HEK293 (cell line): ENCODE measurements around the gene INTS1.

ENCODE experiments used
- CTCF ChIA-PET: fragments of 350-600 bp; formaldehyde crosslinking; extraction: SDS; loops from one replicate; lab custom pipeline; 2021; ENCODE audit warnings: antibody characterized with exemption; lab: Yijun Ruan, JAX
- POLR2A ChIA-PET: fragments of 300-600 bp; formaldehyde crosslinking; extraction: SDS; loops from one replicate; lab custom pipeline; 2020; ENCODE audit warnings: antibody characterized with exemption, inconsistent platforms; lab: Yijun Ruan, JAX
- H3K27ac ChIP-seq: fragments of 200-500 bp; sonication (Bioruptor generic); 2 replicates; pipeline ENCODE4 v1.5.1; 2014; ENCODE audit warnings: low read depth, low read length, control low read depth, inconsistent platforms; ENCODE audit errors: extremely low read depth
- H3K36me3 ChIP-seq, 2 experiments: fragments of 200-500 bp in 1 of 2; sonication (Bioruptor generic) in 1 of 2; 1 replicate in 1 of 2; 2 replicates in 1 of 2; pipeline ENCODE4 v1.5.1; 2014 to 2017; ENCODE audit warnings: inconsistent platforms in 2 of 2, low read length in 2 of 2; ENCODE audit not compliant: control insufficient read depth in 2 of 2, insufficient read depth in 1 of 2
- H3K4me1 ChIP-seq: fragments of 200-500 bp; sonication (Bioruptor generic); 2 replicates; pipeline ENCODE4 v1.5.1; 2014; ENCODE audit warnings: mild to moderate bottlenecking, low read length, inconsistent platforms; ENCODE audit not compliant: control insufficient read depth, insufficient read depth
- H3K4me3 ChIP-seq: 2 replicates; pipeline ENCODE4 v1.5.1; 2011; ENCODE audit warnings: low read depth, mild to moderate bottlenecking, control low read depth, low read length, moderate library complexity
- H3K9me3 ChIP-seq: fragments of 200-500 bp; sonication (Bioruptor generic); 2 replicates; pipeline ENCODE4 v1.5.1; 2014; ENCODE audit warnings: low read depth, low read length, inconsistent platforms; ENCODE audit not compliant: control insufficient read depth, insufficient read depth
- EGR2 ChIP-seq: fragments of 450-650 bp; formaldehyde crosslinking; IDR thresholded peaks from 2 replicates; pipeline ENCODE4 v1.5.1; 2016; ENCODE audit warnings: low read depth, missing biosample characterization, missing genetic modification characterization
- ELK4 ChIP-seq: IDR thresholded peaks from 2 replicates; pipeline ENCODE4 v1.6.1; 2011; ENCODE audit warnings: mild to moderate bottlenecking, low read depth, low read length, borderline replicate concordance
- KLF10 ChIP-seq: fragments of 450-650 bp; IDR thresholded peaks from 2 replicates; pipeline ENCODE4 v1.5.1; 2018; ENCODE audit warnings: missing biosample characterization, mild to moderate bottlenecking, missing genetic modification characterization
- KLF16 ChIP-seq: fragments of 450-650 bp; formaldehyde crosslinking; IDR thresholded peaks from 2 replicates; pipeline ENCODE4 v1.5.1; 2017; ENCODE audit warnings: missing biosample characterization, missing genetic modification characterization
- MZF1 ChIP-seq: fragments of 450-650 bp; formaldehyde crosslinking; IDR thresholded peaks from 2 replicates; pipeline ENCODE4 v1.5.1; 2017; ENCODE audit warnings: missing biosample characterization, missing genetic modification characterization, borderline replicate concordance
- OVOL3 ChIP-seq: fragments of 450-650 bp; formaldehyde crosslinking; IDR thresholded peaks from 2 replicates; pipeline ENCODE4 v1.5.1; 2016; ENCODE audit warnings: missing biosample characterization, missing genetic modification characterization
- SP3 ChIP-seq: fragments of 450-650 bp; formaldehyde crosslinking; IDR thresholded peaks from 2 replicates; pipeline ENCODE4 v1.5.1; 2016; ENCODE audit warnings: missing biosample characterization, missing genetic modification characterization
- ZFHX2 ChIP-seq: fragments of 450-650 bp; formaldehyde crosslinking; conservative IDR thresholded peaks from 2 replicates; pipeline ENCODE4 v1.5.1; 2016; ENCODE audit warnings: missing biosample characterization, missing genetic modification characterization
- ZNF37A ChIP-seq: fragments of 450-650 bp; IDR thresholded peaks from 2 replicates; pipeline ENCODE4 v1.5.1; 2018; ENCODE audit warnings: missing biosample characterization, missing genetic modification characterization
- ZNF549 ChIP-seq: fragments of 450-650 bp; IDR thresholded peaks from 2 replicates; pipeline ENCODE4 v1.5.1; 2018; ENCODE audit warnings: missing biosample characterization, missing genetic modification characterization, mild to moderate bottlenecking, inconsistent platforms, moderate library complexity
- ZNF596 ChIP-seq: fragments of 450-650 bp; IDR thresholded peaks from 2 replicates; pipeline ENCODE4 v1.5.0; 2018; ENCODE audit warnings: missing biosample characterization, mild to moderate bottlenecking, missing genetic modification characterization, moderate library complexity
- ZNF629 ChIP-seq: fragments of 450-650 bp; formaldehyde crosslinking; IDR thresholded peaks from 2 replicates; pipeline ENCODE4 v1.5.1; 2017; ENCODE audit warnings: missing biosample characterization, missing genetic modification characterization
- ZNF768 ChIP-seq: fragments of 450-650 bp; formaldehyde crosslinking; IDR thresholded peaks from 2 replicates; pipeline ENCODE4 v1.5.1; 2018; ENCODE audit warnings: missing biosample characterization, mild to moderate bottlenecking, missing genetic modification characterization
- ZNF837 ChIP-seq: fragments of 450-650 bp; formaldehyde crosslinking; IDR thresholded peaks from 2 replicates; pipeline ENCODE4 v1.5.1; 2016; ENCODE audit warnings: missing biosample characterization, missing genetic modification characterization
- ZNF843 ChIP-seq: fragments of 450-650 bp; formaldehyde crosslinking; IDR thresholded peaks from 2 replicates; pipeline ENCODE4 v1.5.1; 2016; ENCODE audit warnings: missing biosample characterization, missing genetic modification characterization
- ZSCAN16 ChIP-seq: fragments of 450-650 bp; formaldehyde crosslinking; IDR thresholded peaks from 2 replicates; pipeline ENCODE4 v1.5.1; 2016; ENCODE audit warnings: missing biosample characterization, missing genetic modification characterization
- TF ChIP-seq, protein P1 (sequence below): fragments of 450-650 bp; formaldehyde crosslinking; IDR thresholded peaks from 2 replicates; pipeline ENCODE4 v1.5.1; 2016; ENCODE audit warnings: missing biosample characterization, missing genetic modification characterization
- TF ChIP-seq, protein P2 (sequence below): fragments of 450-650 bp; formaldehyde crosslinking; IDR thresholded peaks from 2 replicates; pipeline ENCODE4 v1.5.1; 2016; ENCODE audit warnings: missing biosample characterization, missing genetic modification characterization
- TF ChIP-seq, protein P3 (sequence below): fragments of 450-650 bp; formaldehyde crosslinking; IDR thresholded peaks from 2 replicates; pipeline ENCODE4 v1.5.1; 2016; ENCODE audit warnings: missing biosample characterization, missing genetic modification characterization
- TF ChIP-seq, protein P4 (sequence below): fragments of 450-650 bp; formaldehyde crosslinking; IDR thresholded peaks from 2 replicates; pipeline ENCODE4 v1.5.1; 2016; ENCODE audit warnings: missing biosample characterization, missing genetic modification characterization
- TF ChIP-seq, protein P5 (sequence below): fragments of 450-650 bp; formaldehyde crosslinking; IDR thresholded peaks from 2 replicates; pipeline ENCODE4 v1.5.1; 2016; ENCODE audit warnings: missing biosample characterization, missing genetic modification characterization

INTS1 gene

GRCh38 chr7:1532456-1533254 lies 28.5 kb upstream of the INTS1 start (continued):
- TF ChIP-seq, protein P1, sequence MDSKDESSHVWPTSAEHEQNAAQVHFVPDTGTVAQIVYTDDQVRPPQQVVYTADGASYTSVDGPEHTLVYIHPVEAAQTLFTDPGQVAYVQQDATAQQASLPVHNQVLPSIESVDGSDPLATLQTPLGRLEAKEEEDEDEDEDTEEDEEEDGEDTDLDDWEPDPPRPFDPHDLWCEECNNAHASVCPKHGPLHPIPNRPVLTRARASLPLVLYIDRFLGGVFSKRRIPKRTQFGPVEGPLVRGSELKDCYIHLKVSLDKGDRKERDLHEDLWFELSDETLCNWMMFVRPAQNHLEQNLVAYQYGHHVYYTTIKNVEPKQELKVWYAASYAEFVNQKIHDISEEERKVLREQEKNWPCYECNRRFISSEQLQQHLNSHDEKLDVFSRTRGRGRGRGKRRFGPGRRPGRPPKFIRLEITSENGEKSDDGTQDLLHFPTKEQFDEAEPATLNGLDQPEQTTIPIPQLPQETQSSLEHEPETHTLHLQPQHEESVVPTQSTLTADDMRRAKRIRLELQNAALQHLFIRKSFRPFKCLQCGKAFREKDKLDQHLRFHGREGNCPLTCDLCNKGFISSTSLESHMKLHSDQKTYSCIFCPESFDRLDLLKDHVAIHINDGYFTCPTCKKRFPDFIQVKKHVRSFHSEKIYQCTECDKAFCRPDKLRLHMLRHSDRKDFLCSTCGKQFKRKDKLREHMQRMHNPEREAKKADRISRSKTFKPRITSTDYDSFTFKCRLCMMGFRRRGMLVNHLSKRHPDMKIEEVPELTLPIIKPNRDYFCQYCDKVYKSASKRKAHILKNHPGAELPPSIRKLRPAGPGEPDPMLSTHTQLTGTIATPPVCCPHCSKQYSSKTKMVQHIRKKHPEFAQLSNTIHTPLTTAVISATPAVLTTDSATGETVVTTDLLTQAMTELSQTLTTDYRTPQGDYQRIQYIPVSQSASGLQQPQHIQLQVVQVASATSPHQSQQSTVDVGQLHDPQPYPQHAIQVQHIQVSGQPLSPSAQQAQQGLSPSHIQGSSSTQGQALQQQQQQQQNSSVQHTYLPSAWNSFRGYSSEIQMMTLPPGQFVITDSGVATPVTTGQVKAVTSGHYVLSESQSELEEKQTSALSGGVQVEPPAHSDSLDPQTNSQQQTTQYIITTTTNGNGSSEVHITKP (tag by site-specific recombination) = peak; percentile 91
- no peak for TF ChIP-seq ZNF843 (tag by site-specific recombination)
- TF ChIP-seq KLF10 = peak; percentile 50; the same call in 1 of the 2 replicates
- TF ChIP-seq, protein P2, sequence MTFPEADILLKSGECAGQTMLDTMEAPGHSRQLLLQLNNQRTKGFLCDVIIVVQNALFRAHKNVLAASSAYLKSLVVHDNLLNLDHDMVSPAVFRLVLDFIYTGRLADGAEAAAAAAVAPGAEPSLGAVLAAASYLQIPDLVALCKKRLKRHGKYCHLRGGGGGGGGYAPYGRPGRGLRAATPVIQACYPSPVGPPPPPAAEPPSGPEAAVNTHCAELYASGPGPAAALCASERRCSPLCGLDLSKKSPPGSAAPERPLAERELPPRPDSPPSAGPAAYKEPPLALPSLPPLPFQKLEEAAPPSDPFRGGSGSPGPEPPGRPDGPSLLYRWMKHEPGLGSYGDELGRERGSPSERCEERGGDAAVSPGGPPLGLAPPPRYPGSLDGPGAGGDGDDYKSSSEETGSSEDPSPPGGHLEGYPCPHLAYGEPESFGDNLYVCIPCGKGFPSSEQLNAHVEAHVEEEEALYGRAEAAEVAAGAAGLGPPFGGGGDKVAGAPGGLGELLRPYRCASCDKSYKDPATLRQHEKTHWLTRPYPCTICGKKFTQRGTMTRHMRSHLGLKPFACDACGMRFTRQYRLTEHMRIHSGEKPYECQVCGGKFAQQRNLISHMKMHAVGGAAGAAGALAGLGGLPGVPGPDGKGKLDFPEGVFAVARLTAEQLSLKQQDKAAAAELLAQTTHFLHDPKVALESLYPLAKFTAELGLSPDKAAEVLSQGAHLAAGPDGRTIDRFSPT (tag by site-specific recombination) = 0 out of 2 replicates have a peak, but pooled peaks have one; percentile 20
- TF ChIP-seq MZF1 = no peak
- no peak for TF ChIP-seq ZNF549 (tag by site-specific recombination)

GRCh38 chr7:1531979-1532455 lies 27.8 kb upstream of the INTS1 start:
- Histone ChIP-seq H3K9me3 (no peaks in the 10 kb centered on the region), H3K36me3 (no peaks in the 10 kb centered on the region), H3K27ac (peak overlapping the region; percentile 62; the same call in 1 of the 2 replicates), H3K4me3 (peak overlapping the region; percentile 71), H3K4me1 (peaks cover 20% of the 10 kb centered on the region)
- POLR2A ChIA-PET = interaction anchor here (0.7 to 2.0 kb wide), 5 partner anchors 12 to 58 kb away, joined by 3 to 17 read pairs (median 3); partner anchors contain the start of genes INTS1 and TMEM184A
- TF ChIP-seq, protein P3, sequence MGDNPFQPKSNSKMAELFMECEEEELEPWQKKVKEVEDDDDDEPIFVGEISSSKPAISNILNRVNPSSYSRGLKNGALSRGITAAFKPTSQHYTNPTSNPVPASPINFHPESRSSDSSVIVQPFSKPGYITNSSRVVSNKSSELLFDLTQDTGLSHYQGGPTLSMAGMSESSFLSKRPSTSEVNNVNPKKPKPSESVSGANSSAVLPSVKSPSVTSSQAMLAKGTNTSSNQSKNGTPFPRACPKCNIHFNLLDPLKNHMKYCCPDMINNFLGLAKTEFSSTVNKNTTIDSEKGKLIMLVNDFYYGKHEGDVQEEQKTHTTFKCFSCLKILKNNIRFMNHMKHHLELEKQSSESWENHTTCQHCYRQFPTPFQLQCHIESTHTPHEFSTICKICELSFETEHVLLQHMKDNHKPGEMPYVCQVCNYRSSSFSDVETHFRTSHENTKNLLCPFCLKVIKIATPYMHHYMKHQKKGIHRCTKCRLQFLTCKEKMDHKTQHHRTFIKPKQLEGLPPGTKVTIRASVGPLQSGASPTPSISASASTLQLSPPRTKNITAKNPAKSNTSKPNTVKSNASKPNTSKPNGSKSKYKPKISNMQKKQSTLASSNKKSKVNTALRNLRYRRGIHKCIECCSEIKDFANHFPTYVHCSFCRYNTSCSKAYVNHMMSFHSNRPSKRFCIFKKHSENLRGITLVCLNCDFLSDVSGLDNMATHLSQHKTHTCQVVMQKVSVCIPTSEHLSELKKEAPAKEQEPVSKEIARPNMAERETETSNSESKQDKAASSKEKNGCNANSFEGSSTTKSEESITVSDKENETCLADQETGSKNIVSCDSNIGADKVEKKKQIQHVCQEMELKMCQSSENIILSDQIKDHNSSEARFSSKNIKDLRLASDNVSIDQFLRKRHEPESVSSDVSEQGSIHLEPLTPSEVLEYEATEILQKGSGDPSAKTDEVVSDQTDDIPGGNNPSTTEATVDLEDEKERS (tag by site-specific recombination) = no peak
- no peak for TF ChIP-seq KLF16
- TF ChIP-seq, protein P4, sequence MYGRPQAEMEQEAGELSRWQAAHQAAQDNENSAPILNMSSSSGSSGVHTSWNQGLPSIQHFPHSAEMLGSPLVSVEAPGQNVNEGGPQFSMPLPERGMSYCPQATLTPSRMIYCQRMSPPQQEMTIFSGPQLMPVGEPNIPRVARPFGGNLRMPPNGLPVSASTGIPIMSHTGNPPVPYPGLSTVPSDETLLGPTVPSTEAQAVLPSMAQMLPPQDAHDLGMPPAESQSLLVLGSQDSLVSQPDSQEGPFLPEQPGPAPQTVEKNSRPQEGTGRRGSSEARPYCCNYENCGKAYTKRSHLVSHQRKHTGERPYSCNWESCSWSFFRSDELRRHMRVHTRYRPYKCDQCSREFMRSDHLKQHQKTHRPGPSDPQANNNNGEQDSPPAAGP = no peak
- no peak for TF ChIP-seq SP3 (tag by site-specific recombination)
- no peak for TF ChIP-seq ZNF596 (tag by site-specific recombination)
- TF ChIP-seq ZSCAN16 (tag by site-specific recombination) = no peak
- TF ChIP-seq ZNF837 (tag by site-specific recombination) = no peak
- TF ChIP-seq, protein P5, sequence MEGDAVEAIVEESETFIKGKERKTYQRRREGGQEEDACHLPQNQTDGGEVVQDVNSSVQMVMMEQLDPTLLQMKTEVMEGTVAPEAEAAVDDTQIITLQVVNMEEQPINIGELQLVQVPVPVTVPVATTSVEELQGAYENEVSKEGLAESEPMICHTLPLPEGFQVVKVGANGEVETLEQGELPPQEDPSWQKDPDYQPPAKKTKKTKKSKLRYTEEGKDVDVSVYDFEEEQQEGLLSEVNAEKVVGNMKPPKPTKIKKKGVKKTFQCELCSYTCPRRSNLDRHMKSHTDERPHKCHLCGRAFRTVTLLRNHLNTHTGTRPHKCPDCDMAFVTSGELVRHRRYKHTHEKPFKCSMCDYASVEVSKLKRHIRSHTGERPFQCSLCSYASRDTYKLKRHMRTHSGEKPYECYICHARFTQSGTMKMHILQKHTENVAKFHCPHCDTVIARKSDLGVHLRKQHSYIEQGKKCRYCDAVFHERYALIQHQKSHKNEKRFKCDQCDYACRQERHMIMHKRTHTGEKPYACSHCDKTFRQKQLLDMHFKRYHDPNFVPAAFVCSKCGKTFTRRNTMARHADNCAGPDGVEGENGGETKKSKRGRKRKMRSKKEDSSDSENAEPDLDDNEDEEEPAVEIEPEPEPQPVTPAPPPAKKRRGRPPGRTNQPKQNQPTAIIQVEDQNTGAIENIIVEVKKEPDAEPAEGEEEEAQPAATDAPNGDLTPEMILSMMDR (tag by site-specific recombination) = no peak
- TF ChIP-seq EGR2 (tag by site-specific recombination) = peak; percentile 39; the same call in 1 of the 2 replicates
- TF ChIP-seq ELK4 = no peak
- no peak for TF ChIP-seq ZNF37A (tag by site-specific recombination)
- no peak for TF ChIP-seq ZNF629 (tag by site-specific recombination)
- no peak for TF ChIP-seq OVOL3 (tag by site-specific recombination)
- no peak for TF ChIP-seq ZNF768
- no peak for TF ChIP-seq KLF10
- peak; percentile 32 for TF ChIP-seq ZFHX2 (tag by site-specific recombination)
- CTCF ChIA-PET = interaction anchor here (0.6 to 2.4 kb wide), 3 partner anchors 25 to 722 kb away, joined by 3 to 11 read pairs (median 4); partner anchors contain the start of gene TMEM184A
